DMS153 treated with DMSO at 0.1 percent for 48 hours (cell line): ENCODE measurements around the gene FAM153A.
"Not testable (repeated sequence)": the region's sequence is repeated elsewhere in the genome, so short reads cannot be mapped to it uniquely, and the experiment has no call there.

Source experiments
- DNase-seq: peaks from one replicate; lab custom pipeline; 2025; ENCODE audit not compliant: unreplicated experiment; lab: John Stamatoyannopoulos, UW

FAM153A gene

GRCh38 chr5:177782792-177783633 lies at the start of gene FAM153A:
FAM153A (minus strand) TSS chr5:177782899.
- DNase-seq, result not testable (repeated sequence)

GRCh38 chr5:177832287-177832686 lies 49.6 kb upstream of the FAM153A start:
- not testable (repeated sequence) for DNase-seq

- not testable (repeated sequence) for DNase-seq
These were observed 43.4 kb upstream of the FAM153A start for GRCh38 chr5:177826073-177826472.

- DNase-seq, result not testable (repeated sequence)
These were observed 42.1 kb upstream of the FAM153A start for GRCh38 chr5:177824776-177825175.

- DNase-seq, result not testable (repeated sequence)
These were observed 39.8 kb upstream of the FAM153A start for GRCh38 chr5:177822489-177822888.

GRCh38 chr5:177819664-177820063 lies 37.0 kb upstream of the FAM153A start:
- not testable (repeated sequence) for DNase-seq

- not testable (repeated sequence) for DNase-seq
These were observed 30.2 kb upstream of the FAM153A start for GRCh38 chr5:177812814-177813425.

GRCh38 chr5:177812160-177812743 lies 29.6 kb upstream of the FAM153A start:
- DNase-seq, result not testable (repeated sequence)

GRCh38 chr5:177809209-177809913 lies 26.7 kb upstream of the FAM153A start:
- DNase-seq, result not testable (repeated sequence)

GRCh38 chr5:177808420-177808819 lies 25.7 kb upstream of the FAM153A start:
- not testable (repeated sequence) for DNase-seq

GRCh38 chr5:177807265-177807664 lies 24.6 kb upstream of the FAM153A start:
- not testable (repeated sequence) for DNase-seq

GRCh38 chr5:177801427-177801826 lies 18.7 kb upstream of the FAM153A start:
- DNase-seq, result not testable (repeated sequence)

GRCh38 chr5:177798237-177798840 lies 15.6 kb upstream of the FAM153A start:
- not testable (repeated sequence) for DNase-seq

GRCh38 chr5:177793272-177793671 lies 10.6 kb upstream of the FAM153A start:
- not testable (repeated sequence) for DNase-seq

GRCh38 chr5:177791649-177792048 lies 8.9 kb upstream of the FAM153A start:
- not testable (repeated sequence) for DNase-seq

GRCh38 chr5:177782169-177782568 lies 530 bp downstream of the FAM153A start:
- DNase-seq, result not testable (repeated sequence)

GRCh38 chr5:177771206-177771605 lies 11.5 kb downstream of the FAM153A start:
- DNase-seq, result not testable (repeated sequence)

- DNase-seq, result not testable (repeated sequence)
These were observed 12.1 kb downstream of the FAM153A start for GRCh38 chr5:177770646-177771045.

- not testable (repeated sequence) for DNase-seq
These were observed 18.8 kb downstream of the FAM153A start for GRCh38 chr5:177763737-177764508.

- DNase-seq, result not testable (repeated sequence)
These were observed 21.7 kb downstream of the FAM153A start for GRCh38 chr5:177760954-177761353.
